ENCODE measurements around the gene NISCH.

The NISCH gene

GRCh38 chr3:52490939-52491526 lies 35.6 kb downstream of the NISCH start:
- DNase-seq, result no peak

GRCh38 chr3:52492059-52492458 lies 36.7 kb downstream of the NISCH start:
- no peak for DNase-seq

GRCh38 chr3:52493232-52494017 lies 38.0 kb downstream of the NISCH start:
- DNase-seq, result no peak

- DNase-seq, result no peak
Observed at GRCh38 chr3:52494445-52494844, 39.0 kb downstream of the NISCH start.

GRCh38 chr3:52494886-52495495 lies 39.6 kb downstream of the NISCH start, which contains the start of gene STAB1:
Gene STAB1 (plus strand): TSS chr3:52495338. CDS start chr3:52495414, 76 bp downstream.
- DNase-seq, result no peak

GRCh38 chr3:52495777-52496602 lies 40.6 kb downstream of the NISCH start:
- no peak for DNase-seq

- DNase-seq, result no peak
Observed at GRCh38 chr3:52498137-52499054, 43.0 kb downstream of the NISCH start.

- DNase-seq, result no peak
Observed at GRCh38 chr3:52501046-52501445, 45.6 kb downstream of the NISCH start.

GRCh38 chr3:52502001-52502400 lies 46.6 kb downstream of the NISCH start:
- no peak for DNase-seq

GRCh38 chr3:52502808-52503350 lies 47.5 kb downstream of the NISCH start:
- no peak for DNase-seq

GRCh38 chr3:52503788-52504424 lies 48.5 kb downstream of the NISCH start:
- no peak for DNase-seq

GRCh38 chr3:52504977-52505376 lies 49.6 kb downstream of the NISCH start:
- DNase-seq, result no peak

GRCh38 chr3:52506266-52506966 lies 51.0 kb downstream of the NISCH start:
- no peak for DNase-seq

GRCh38 chr3:52507359-52507758 lies 52.0 kb downstream of the NISCH start:
- DNase-seq, result no peak

GRCh38 chr3:52509753-52510328 lies 54.4 kb downstream of the NISCH start:
- DNase-seq, result no peak

GRCh38 chr3:52511509-52511908 lies 56.1 kb downstream of the NISCH start:
- no peak for DNase-seq

GRCh38 chr3:52512105-52512504 lies 56.7 kb downstream of the NISCH start:
- no peak for DNase-seq

- no peak for DNase-seq
Observed at GRCh38 chr3:52512727-52513126, 57.3 kb downstream of the NISCH start.

GRCh38 chr3:52513281-52513680 lies 57.9 kb downstream of the NISCH start:
- no peak for DNase-seq

GRCh38 chr3:52514576-52514975 lies 59.2 kb downstream of the NISCH start:
- DNase-seq, result no peak
